Measurements from ENCODE around the gene SPACA9. TPM values are rescaled to one million over a fixed set of nuclear protein-coding genes. Genes with fewer than 3 reads are reported as not detected.

SPACA9 gene
- polyA plus RNA-seq, 4 donors, result 8.8 to 11.6 (median 9.5) TPM

- DNase-seq (ENCODE audit: low read depth in 4 of 4, low spot score in 2 of 4), result no peak
These were observed 56.3 kb downstream of the SPACA9 start for GRCh38 chr9:132935026-132935425.

GRCh38 chr9:132937463-132937901 is 58.8 kb downstream of the SPACA9 start:
- no peak for DNase-seq (ENCODE audit: low read depth in 4 of 4, low spot score in 2 of 4)

- no peak for DNase-seq (ENCODE audit: low read depth in 4 of 4, low spot score in 2 of 4)
These were observed 60.5 kb downstream of the SPACA9 start for GRCh38 chr9:132939169-132939568.

Other genes with a start within 250 kb of the SPACA9 start
- 10 to 100 TPM; 16.3 to 20.3 (median 16.8) TPM for gene DDX31, start 208.9 kb upstream of the SPACA9 start, polyA plus RNA-seq (ENCODE audit: insufficient read length in 4 of 4)
- 10 to 100 TPM; 24.2 to 26.4 (median 24.9) TPM for gene GTF3C4, start 208.4 kb upstream of the SPACA9 start, polyA plus RNA-seq (ENCODE audit: insufficient read length in 4 of 4)
- gene AK8, start 614 bp upstream of the SPACA9 start, polyA plus RNA-seq (ENCODE audit: insufficient read length in 4 of 4), result 1 to 10 TPM; 2.9 to 4.0 (median 3.7) TPM
- gene TSC1, start 65.7 kb downstream of the SPACA9 start, polyA plus RNA-seq (ENCODE audit: insufficient read length in 4 of 4), result 10 to 100 TPM; 29.5 to 67.4 (median 45.0) TPM
- gene GFI1B, start 99.8 kb downstream of the SPACA9 start, polyA plus RNA-seq (ENCODE audit: insufficient read length in 4 of 4), result 1 to 10 TPM in 1 of 4 donors, under 1 TPM in 3; 0.71 to 1.0 (median 0.91) TPM
- 10 to 100 TPM; 61.3 to 85.1 (median 67.9) TPM for gene GTF3C5, start 152.1 kb downstream of the SPACA9 start, polyA plus RNA-seq (ENCODE audit: insufficient read length in 4 of 4)
- 1 to 10 TPM; 3.5 to 5.8 (median 5.0) TPM for gene CEL, start 183.1 kb downstream of the SPACA9 start, polyA plus RNA-seq (ENCODE audit: insufficient read length in 4 of 4)
- gene RALGDS, start 242.3 kb downstream of the SPACA9 start, polyA plus RNA-seq (ENCODE audit: insufficient read length in 4 of 4), result 10 to 100 TPM; 32.2 to 47.1 (median 33.5) TPM